Neuronal stem cell (in vitro differentiated cells): Measurements from ENCODE around the gene GNG12.
A peak's percentile ranks its signal among the peaks of the same experiment; 100 is the strongest.
"Not testable (repeated sequence)": the region's sequence is repeated elsewhere in the genome, so short reads cannot be mapped to it uniquely, and the experiment has no call there.

Source experiments
- DNase-seq: peaks from one replicate; pipeline ENCODE4 v3.0.0-alpha.2; 2013; ENCODE audit warnings: low spot score
- H2AFZ ChIP-seq: one replicate; pipeline ENCODE4 v1.6.1; 2013; ENCODE audit warnings: mild to moderate bottlenecking, low read length, inconsistent platforms
- H2AK5ac ChIP-seq: 2 replicates; pipeline ENCODE4 v1.6.1; 2013; ENCODE audit warnings: low read depth, mild to moderate bottlenecking, inconsistent platforms, low read length, moderate library complexity, mixed read lengths
- H2BK120ac ChIP-seq: 2 replicates; pipeline ENCODE4 v1.6.1; 2013; ENCODE audit warnings: low read depth, mild to moderate bottlenecking, inconsistent platforms, low read length, moderate library complexity, mixed read lengths
- H2BK12ac ChIP-seq: one replicate; pipeline ENCODE4 v1.6.1; 2013; ENCODE audit warnings: low read length, inconsistent platforms
- H2BK15ac ChIP-seq: 2 replicates; pipeline ENCODE4 v1.6.1; 2013; ENCODE audit warnings: mild to moderate bottlenecking, low read length, inconsistent platforms, mixed read lengths
- H2BK5ac ChIP-seq: one replicate; pipeline ENCODE4 v1.6.1; 2013; ENCODE audit warnings: inconsistent platforms, mild to moderate bottlenecking, low read length, moderate library complexity
- H3K14ac ChIP-seq: one replicate; pipeline ENCODE4 v1.6.1; 2013; ENCODE audit warnings: low read length, inconsistent platforms
- H3K18ac ChIP-seq: 2 replicates; pipeline ENCODE4 v1.6.1; 2013; ENCODE audit warnings: low read length, inconsistent platforms
- H3K23ac ChIP-seq: 2 replicates; pipeline ENCODE4 v1.6.1; 2013; ENCODE audit warnings: low read depth, mild to moderate bottlenecking, mixed read lengths, low read length, inconsistent platforms; ENCODE audit not compliant: poor library complexity
- H3K27ac ChIP-seq: replicated peaks from 3 replicates; pipeline ENCODE4 v1.5.1; 2013; ENCODE audit warnings: low read length, inconsistent platforms
- H3K27me3 ChIP-seq, 3 experiments: 2 replicates each; pipeline ENCODE4 v1.6.1; 2013; ENCODE audit warnings: low read length in 3 of 3, mild to moderate bottlenecking in 2 of 3, inconsistent platforms in 1 of 3, low read depth in 1 of 3, mixed read lengths in 1 of 3, moderate library complexity in 1 of 3; ENCODE audit not compliant: control insufficient read depth in 3 of 3, insufficient read depth in 3 of 3
- H3K36me3 ChIP-seq, 2 donors: replicated peaks in 1 of 2; 2 replicates each; pipeline ENCODE4 v1.6.1; 2013; ENCODE audit warnings: low read length in 2 of 2; ENCODE audit not compliant: control insufficient read depth in 2 of 2, insufficient read depth in 2 of 2
- H3K4ac ChIP-seq: 2 replicates; pipeline ENCODE4 v1.6.1; 2013; ENCODE audit warnings: inconsistent platforms, mild to moderate bottlenecking, low read length, moderate library complexity
- H3K4me1 ChIP-seq, 2 donors: 1 replicate in 1 of 2; 2 replicates in 1 of 2; pipeline ENCODE4 v1.6.1; 2013; ENCODE audit warnings: low read length in 2 of 2, low read depth in 1 of 2; ENCODE audit not compliant: control insufficient read depth in 2 of 2, insufficient read depth in 1 of 2
- H3K4me2 ChIP-seq: one replicate; pipeline ENCODE4 v1.6.1; 2013; ENCODE audit warnings: mild to moderate bottlenecking, low read length, inconsistent platforms; ENCODE audit not compliant: insufficient read depth, poor library complexity, severe bottlenecking
- H3K4me3 ChIP-seq, 2 donors: 2 replicates each; pipeline ENCODE4 v1.5.1; 2013; ENCODE audit warnings: low read length in 2 of 2, mild to moderate bottlenecking in 2 of 2, inconsistent platforms in 1 of 2, moderate library complexity in 1 of 2
- H3K79me1 ChIP-seq: one replicate; pipeline ENCODE4 v1.6.1; 2013; ENCODE audit warnings: low read depth, mild to moderate bottlenecking, inconsistent platforms, low read length, moderate library complexity
- H3K9ac ChIP-seq: one replicate; pipeline ENCODE4 v1.6.1; 2013; ENCODE audit warnings: mild to moderate bottlenecking, low read depth, low read length, inconsistent platforms; ENCODE audit not compliant: poor library complexity
- H3K9me3 ChIP-seq, 2 donors: replicated peaks in 1 of 2; 2 replicates each; pipeline versions ENCODE3 to v1.6.1; 2013; ENCODE audit warnings: low read length in 2 of 2, mild to moderate bottlenecking in 2 of 2, inconsistent platforms in 1 of 2, low read depth in 1 of 2, mixed read lengths in 1 of 2, moderate library complexity in 1 of 2; ENCODE audit not compliant: control insufficient read depth in 2 of 2, insufficient read depth in 1 of 2
- H4K8ac ChIP-seq: one replicate; pipeline ENCODE4 v1.6.1; 2013; ENCODE audit warnings: low read depth, mild to moderate bottlenecking, inconsistent platforms, low read length, moderate library complexity
- H4K91ac ChIP-seq: one replicate; pipeline ENCODE4 v1.6.1; 2013; ENCODE audit warnings: low read length, low read depth, mild to moderate bottlenecking, inconsistent platforms; ENCODE audit not compliant: poor library complexity
- WGBS, 2 donors: extraction: QIAGEN DNeasy Blood & Tissue Kit; methylation state at CpG; one replicate each; pipeline ENCODE4 v1.1.7; 2013; ENCODE audit warnings: missing lambda C conversion rate in 2 of 2, mixed read lengths in 1 of 2; ENCODE audit not compliant: insufficient read length in 2 of 2, insufficient replicate concordance in 1 of 2; ENCODE audit errors: extremely low coverage in 2 of 2; 5-methylcytosine and 5-hydroxymethylcytosine counted together

GNG12 gene

GRCh38 chr1:67659229-67659628 is 174.0 kb downstream of the GNG12 start:
- Histone ChIP-seq H4K8ac (no peak overlapping the region), H2BK15ac (no peak overlapping the region), H3K4me2 (no peak overlapping the region), H3K9me3 (no peaks in the 10 kb centered on the region), H3K27ac (no peak overlapping the region), H3K4me3 (no peak overlapping the region), H2AFZ (no peak overlapping the region), H3K9ac (no peak overlapping the region), H2BK12ac (no peak overlapping the region), H3K4me1 (no peaks in the 10 kb centered on the region), H3K27me3 (no peaks in the 10 kb centered on the region), H3K36me3 (no peaks in the 10 kb centered on the region), H2BK5ac (no peak overlapping the region), H3K14ac (no peak overlapping the region), H2AK5ac (no peak overlapping the region), H4K91ac (no peak overlapping the region), H2BK120ac (no peak overlapping the region), H3K18ac (no peak overlapping the region), H3K4ac (no peak overlapping the region), H3K23ac (no peak overlapping the region), H3K79me1 (no peaks in the 10 kb centered on the region)
- no peak for DNase-seq
- WGBS, 2 donors = no CpG with 5 or more reads among the region's 2 CpGs

GRCh38 chr1:67657152-67657551 is 176.1 kb downstream of the GNG12 start:
- H3K27ac ChIP-seq, H2BK15ac ChIP-seq, H3K4me3 ChIP-seq, H3K18ac ChIP-seq, H3K23ac ChIP-seq, H4K91ac ChIP-seq, H3K79me1 ChIP-seq, H3K4me1 ChIP-seq, H3K27me3 ChIP-seq, H2BK5ac ChIP-seq, H3K9me3 ChIP-seq, H3K14ac ChIP-seq, H3K4ac ChIP-seq, H3K4me2 ChIP-seq, DNase-seq, H2AFZ ChIP-seq, H3K9ac ChIP-seq, H2AK5ac ChIP-seq, H3K36me3 ChIP-seq, H2BK120ac ChIP-seq, H2BK12ac ChIP-seq, H4K8ac ChIP-seq: not testable (repeated sequence)
- no CpG with 5 or more reads among the region's 1 CpG for WGBS, 2 donors

- Histone ChIP-seq H3K4me2 (no peak overlapping the region), H3K79me1 (no peaks in the 10 kb centered on the region), H2BK5ac (no peak overlapping the region), H3K4me1 (no peaks in the 10 kb centered on the region), H4K8ac (no peak overlapping the region), H3K14ac (no peak overlapping the region), H3K18ac (no peak overlapping the region), H3K27me3 (no peaks in the 10 kb centered on the region), H3K9ac (no peak overlapping the region), H3K4me3 (no peak overlapping the region), H2BK15ac (no peak overlapping the region), H3K23ac (no peak overlapping the region), H3K36me3 (no peaks in the 10 kb centered on the region), H3K4ac (no peak overlapping the region), H2BK12ac (no peak overlapping the region), H3K9me3 (no peaks in the 10 kb centered on the region), H2AFZ (peak overlapping the region; percentile 72), H2AK5ac (no peak overlapping the region), H2BK120ac (no peak overlapping the region), H3K27ac (no peak overlapping the region), H4K91ac (no peak overlapping the region)
- no peak for DNase-seq
- no CpG with 5 or more reads among the region's 2 CpGs for WGBS, 2 donors
Measured at GRCh38 chr1:67655581-67655980, 177.7 kb downstream of the GNG12 start.

- Histone ChIP-seq H2BK15ac (no peak overlapping the region), H3K27me3 (no peaks in the 10 kb centered on the region), H2BK5ac (no peak overlapping the region), H3K23ac (no peak overlapping the region), H3K4me3 (no peak overlapping the region), H2AK5ac (no peak overlapping the region), H3K9ac (no peak overlapping the region), H3K14ac (no peak overlapping the region), H3K18ac (no peak overlapping the region), H4K8ac (no peak overlapping the region), H2AFZ (no peak overlapping the region), H2BK120ac (no peak overlapping the region), H4K91ac (no peak overlapping the region), H3K27ac (no peak overlapping the region), H3K79me1 (no peaks in the 10 kb centered on the region), H2BK12ac (no peak overlapping the region), H3K4ac (no peak overlapping the region), H3K36me3 (no peaks in the 10 kb centered on the region), H3K4me1 (no peaks in the 10 kb centered on the region), H3K9me3 (no peaks in the 10 kb centered on the region), H3K4me2 (no peak overlapping the region)
- DNase-seq = no peak
Measured at GRCh38 chr1:67653304-67653703, 180.0 kb downstream of the GNG12 start.
